MM.1S (cell line): Measurements from ENCODE around the gene KRT38.

Source experiments
- CTCF ChIP-seq: fragments of 300-600 bp; sonication (generic); IDR thresholded peaks from 2 replicates; pipeline ENCODE4 v1.5.1; 2016; ENCODE audit warnings: antibody characterized with exemption, low read length, mixed read lengths
- EZH2phosphoT487 ChIP-seq: fragments of 300-600 bp; sonication (generic); IDR thresholded peaks from 2 replicates; pipeline ENCODE4 v1.6.1; 2018; ENCODE audit warnings: antibody characterized with exemption, low read length

GRCh38 chr17:41483531-41483930 lies 42.7 kb upstream of the KRT38 start:
- TF ChIP-seq CTCF (no peak), EZH2phosphoT487 (no peak)
